Peyer's patch (tissue), 4 donors: ENCODE measurements around the gene LEMD1. TPM values are rescaled to one million over a fixed set of nuclear protein-coding genes. Genes with fewer than 3 reads are reported as not detected.
A peak's percentile ranks its signal among the peaks of the same experiment; 100 is the strongest.

ENCODE experiments used
- DNase-seq, 3 donors: peaks; one replicate each; pipeline ENCODE4 v3.0.0-alpha.2; 2017 to 2019
- H3K27ac ChIP-seq, 4 donors: fragments of 200-600 bp; sonication (generic); one replicate each; pipeline ENCODE4 v1.5.1; 2016 to 2019
- H3K27me3 ChIP-seq, 2 donors: fragments of 200-600 bp; sonication (generic); one replicate each; pipeline ENCODE4 v1.5.1; 2019
- H3K36me3 ChIP-seq, 3 donors: fragments of 200-600 bp; sonication (generic); one replicate each; pipeline ENCODE4 v1.5.1; 2016 to 2019
- H3K4me1 ChIP-seq, 4 donors: fragments of 200-600 bp; sonication (generic); one replicate each; pipeline ENCODE4 v1.5.1; 2016 to 2019
- H3K4me3 ChIP-seq, 4 donors: fragments of 200-600 bp; sonication (generic); 1 replicate in 3 of 4; 2 replicates in 1 of 4; pipeline ENCODE4 v1.5.1; 2016 to 2019; ENCODE audit warnings: mild to moderate bottlenecking in 1 of 4
- H3K9me3 ChIP-seq, 4 donors: fragments of 200-600 bp; sonication (generic); one replicate each; pipeline ENCODE4 v1.5.1; 2016 to 2019; ENCODE audit warnings: mild to moderate bottlenecking in 1 of 4
- POLR2A ChIP-seq, 2 donors: fragments of 450-650 bp; IDR thresholded peaks; one replicate each; pipeline ENCODE4 v1.5.1; 2017; ENCODE audit warnings: antibody characterized with exemption in 2 of 2, mild to moderate bottlenecking in 2 of 2, moderate library complexity in 2 of 2
- total RNA-seq, 4 donors: library from RNA; depleted of rRNA; stranded (reverse); fragments of >200 nt; gene quantifications; one replicate each; pipeline ENCODE4 v1.1.0, GENCODE V29; 2016
- TF ChIP-seq, protein P1 (sequence below), 6 experiments: fragments of 450-650 bp in 4 of 6; fragments of 200-600 bp in 2 of 6; sonication (generic) in 1 of 6; IDR thresholded peaks; one replicate each; pipeline ENCODE4 v1.5.1; 2017 to 2019; ENCODE audit warnings: antibody characterized with exemption in 6 of 6, mild to moderate bottlenecking in 3 of 6, moderate library complexity in 1 of 6

Gene LEMD1
- total RNA-seq, 4 donors from 2014 or later: 2.4 to 3.7 TPM; not detected in 2

DNA sequence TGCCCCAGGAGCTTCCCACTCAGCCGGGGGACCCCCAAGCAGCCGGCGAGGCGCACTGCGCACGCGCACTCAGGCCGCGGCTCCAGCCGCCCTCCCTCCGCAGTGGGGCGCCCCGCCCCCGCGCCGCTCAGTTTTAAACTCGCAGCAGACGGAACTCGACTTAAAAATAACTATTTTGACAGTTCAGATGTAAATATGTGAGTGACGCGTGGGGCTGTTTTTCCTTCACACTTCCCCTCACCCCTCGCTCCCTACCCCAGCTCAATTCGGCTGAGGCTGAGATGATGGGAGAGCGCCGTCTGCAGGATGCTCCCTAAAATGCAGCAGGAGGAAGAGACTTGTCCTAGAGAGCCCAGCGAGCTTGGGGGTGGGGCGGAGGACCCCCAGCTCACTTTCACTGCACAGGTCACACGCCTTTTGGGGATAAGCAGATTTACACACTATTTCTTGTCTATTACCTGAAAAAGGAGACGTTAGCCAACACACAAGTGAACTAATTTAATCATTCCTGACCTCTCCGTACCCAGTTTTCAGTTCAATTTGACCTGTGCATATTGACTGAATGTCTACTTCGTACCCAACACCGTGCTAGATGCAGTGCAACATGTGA is 8.9 kb upstream of the LEMD1 start:
- Histone ChIP-seq H3K27ac (no peak overlapping the region), H3K4me3 (peak overlapping the region; percentile 27 to 49 (median 45)), H3K27me3 (no peaks in the 10 kb centered on the region), H3K9me3 (no peaks in the 10 kb centered on the region), H3K4me1 (peaks cover 0 to 14% (median 4%) of the 10 kb centered on the region in 4 donors), H3K36me3 (no peaks in the 10 kb centered on the region)
- no peak for TF ChIP-seq POLR2A (IDR thresholded peaks at IDR 0.05)
- TF ChIP-seq, protein P1, sequence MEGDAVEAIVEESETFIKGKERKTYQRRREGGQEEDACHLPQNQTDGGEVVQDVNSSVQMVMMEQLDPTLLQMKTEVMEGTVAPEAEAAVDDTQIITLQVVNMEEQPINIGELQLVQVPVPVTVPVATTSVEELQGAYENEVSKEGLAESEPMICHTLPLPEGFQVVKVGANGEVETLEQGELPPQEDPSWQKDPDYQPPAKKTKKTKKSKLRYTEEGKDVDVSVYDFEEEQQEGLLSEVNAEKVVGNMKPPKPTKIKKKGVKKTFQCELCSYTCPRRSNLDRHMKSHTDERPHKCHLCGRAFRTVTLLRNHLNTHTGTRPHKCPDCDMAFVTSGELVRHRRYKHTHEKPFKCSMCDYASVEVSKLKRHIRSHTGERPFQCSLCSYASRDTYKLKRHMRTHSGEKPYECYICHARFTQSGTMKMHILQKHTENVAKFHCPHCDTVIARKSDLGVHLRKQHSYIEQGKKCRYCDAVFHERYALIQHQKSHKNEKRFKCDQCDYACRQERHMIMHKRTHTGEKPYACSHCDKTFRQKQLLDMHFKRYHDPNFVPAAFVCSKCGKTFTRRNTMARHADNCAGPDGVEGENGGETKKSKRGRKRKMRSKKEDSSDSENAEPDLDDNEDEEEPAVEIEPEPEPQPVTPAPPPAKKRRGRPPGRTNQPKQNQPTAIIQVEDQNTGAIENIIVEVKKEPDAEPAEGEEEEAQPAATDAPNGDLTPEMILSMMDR (IDR thresholded peaks at IDR 0.05): peak; percentile 32 to 73 (median 62)
- DNase-seq: peak; percentile 60 to 80 (median 72)

- H3K4me3 ChIP-seq: peak overlapping the region; percentile 27 to 49 (median 45)
Measured at GRCh38 chr1:205429762-205430695, 8.2 kb upstream of the LEMD1 start.

DNA sequence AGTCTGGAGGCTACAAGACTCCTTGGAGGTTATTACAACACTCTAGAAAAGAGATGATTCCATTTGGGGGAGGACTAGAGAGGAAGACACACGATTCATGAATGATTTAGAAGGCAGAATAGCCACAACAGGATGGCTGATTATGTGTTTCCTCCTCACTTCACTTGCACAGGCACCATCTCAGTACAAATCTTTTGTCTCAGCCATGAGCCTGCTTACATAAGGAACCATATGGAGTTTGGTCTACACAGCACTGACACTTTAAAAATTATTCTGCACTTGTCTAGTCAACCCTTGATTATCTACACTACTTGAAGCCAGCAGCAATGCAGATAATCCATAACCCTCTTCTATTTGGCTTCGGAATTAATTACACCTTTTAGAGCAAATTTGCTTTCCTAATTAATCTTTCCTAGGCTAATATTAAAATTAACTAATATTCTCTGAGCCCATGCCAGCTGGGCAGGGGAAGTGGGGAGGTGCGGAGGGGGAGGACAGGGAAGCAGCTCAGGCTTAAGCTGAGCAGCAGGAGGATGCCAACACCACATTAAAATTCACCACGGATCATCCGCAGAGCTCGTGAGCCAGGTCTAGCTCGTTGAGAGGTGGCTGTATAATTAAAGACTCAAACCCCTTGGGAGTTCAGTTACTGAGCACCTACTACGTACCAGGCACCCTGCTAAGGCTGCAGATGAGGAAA is 3.2 kb upstream of the LEMD1 start:
- Histone ChIP-seq H3K36me3 (no peaks in the 10 kb centered on the region), H3K4me3 (no peak overlapping the region), H3K9me3 (no peaks in the 10 kb centered on the region), H3K27ac (no peak overlapping the region), H3K4me1 (no peaks in the 10 kb centered on the region), H3K27me3 (no peaks in the 10 kb centered on the region)
- DNase-seq: no peak
- no peak for TF ChIP-seq POLR2A (IDR thresholded peaks at IDR 0.05)
- TF ChIP-seq, protein P1 (IDR thresholded peaks at IDR 0.05): no peak

More at GRCh38 chr1:205429762-205430695, 8.2 kb upstream of the LEMD1 start:
- no peak for TF ChIP-seq POLR2A (IDR thresholded peaks at IDR 0.05)
- TF ChIP-seq, protein P1 (IDR thresholded peaks at IDR 0.05): no peak
- Histone ChIP-seq H3K27me3 (no peaks in the 10 kb centered on the region), H3K27ac (no peak overlapping the region), H3K9me3 (no peaks in the 10 kb centered on the region), H3K36me3 (no peaks in the 10 kb centered on the region), H3K4me1 (peaks cover 0 to 12% (median 4%) of the 10 kb centered on the region in 4 donors)
- DNase-seq: no peak

- Histone ChIP-seq H3K27ac (no peak overlapping the region), H3K4me3 (no peak overlapping the region), H3K36me3 (no peaks in the 10 kb centered on the region), H3K4me1 (no peaks in the 10 kb centered on the region), H3K27me3 (no peaks in the 10 kb centered on the region), H3K9me3 (no peaks in the 10 kb centered on the region)
- no peak for DNase-seq
- TF ChIP-seq POLR2A (IDR thresholded peaks at IDR 0.05): no peak
- TF ChIP-seq, protein P1 (IDR thresholded peaks at IDR 0.05): no peak
Measured at GRCh38 chr1:205423814-205424399, 2.1 kb upstream of the LEMD1 start.

DNA sequence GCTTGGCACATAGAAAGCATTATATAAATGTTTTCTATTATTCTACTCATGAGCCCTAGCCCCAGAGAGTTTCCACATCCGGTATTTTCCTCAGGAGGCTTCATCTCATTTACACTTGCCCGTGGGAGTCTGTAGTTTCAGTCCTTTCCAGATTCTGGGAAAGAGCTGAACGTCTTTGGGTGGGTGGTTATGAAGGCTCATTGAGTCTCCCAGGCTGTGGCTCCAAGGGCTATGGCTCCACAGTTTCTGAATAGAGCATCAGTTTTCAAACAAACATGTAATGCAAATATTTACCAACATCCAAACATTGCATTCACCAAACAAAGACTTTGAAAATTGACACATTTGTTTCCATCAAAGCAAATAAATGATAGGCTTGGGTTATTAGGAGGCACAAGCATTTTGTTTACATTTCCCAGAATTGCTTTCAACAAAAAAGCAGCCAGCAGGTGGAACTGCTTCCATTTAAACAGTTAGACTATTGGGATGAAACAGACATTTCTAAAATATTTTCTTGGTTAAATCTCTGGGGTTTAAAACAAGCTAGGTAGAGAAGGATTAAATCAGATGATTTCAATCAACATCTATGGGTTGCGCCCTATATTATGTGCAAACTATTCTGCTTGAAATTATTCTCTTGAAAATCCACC is 1.3 kb upstream of the LEMD1 start:
- Histone ChIP-seq H3K9me3 (no peaks in the 10 kb centered on the region), H3K4me1 (no peaks in the 10 kb centered on the region), H3K4me3 (no peak overlapping the region), H3K27me3 (no peaks in the 10 kb centered on the region), H3K27ac (no peak overlapping the region), H3K36me3 (no peaks in the 10 kb centered on the region)
- no peak for DNase-seq
- TF ChIP-seq POLR2A (IDR thresholded peaks at IDR 0.05): no peak
- TF ChIP-seq, protein P1 (IDR thresholded peaks at IDR 0.05): peak in 2 of 6 experiments; percentile 32
